GM21717 (cell line): ENCODE results near the gene C1QTNF9.
"Not testable (repeated sequence)": the region's sequence is repeated elsewhere in the genome, so short reads cannot be mapped to it uniquely, and the experiment has no call there.

ENCODE experiments used
- ATAC-seq: cut with Tn5 transposase; IDR thresholded peaks from one replicate; pipeline ENCODE4 v1.9.1; 2021; ENCODE audit warnings: mild to moderate bottlenecking, moderate library complexity; ENCODE audit not compliant: unreplicated experiment

C1QTNF9 gene

DNA sequence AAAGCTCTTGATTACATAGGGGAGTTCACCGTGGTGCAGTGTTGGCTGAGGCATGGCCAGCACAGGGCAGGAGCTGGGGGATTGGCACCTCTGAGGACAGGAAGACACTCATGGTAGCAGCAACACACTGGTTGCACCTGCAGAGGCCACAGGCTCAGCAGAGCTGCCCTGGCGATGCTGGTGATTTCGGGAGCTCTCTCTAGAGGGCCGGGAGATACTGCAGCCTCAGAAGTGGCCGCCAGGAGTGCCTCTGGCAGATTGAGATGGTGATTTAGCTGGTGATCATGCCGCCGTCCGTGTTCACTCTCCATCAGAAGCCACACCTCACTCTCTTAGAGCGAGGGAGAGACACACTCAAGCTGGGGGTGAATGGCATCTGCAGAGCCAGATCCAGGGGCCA is 49.9 kb downstream of the C1QTNF9 start:
- ATAC-seq = not testable (repeated sequence)

DNA sequence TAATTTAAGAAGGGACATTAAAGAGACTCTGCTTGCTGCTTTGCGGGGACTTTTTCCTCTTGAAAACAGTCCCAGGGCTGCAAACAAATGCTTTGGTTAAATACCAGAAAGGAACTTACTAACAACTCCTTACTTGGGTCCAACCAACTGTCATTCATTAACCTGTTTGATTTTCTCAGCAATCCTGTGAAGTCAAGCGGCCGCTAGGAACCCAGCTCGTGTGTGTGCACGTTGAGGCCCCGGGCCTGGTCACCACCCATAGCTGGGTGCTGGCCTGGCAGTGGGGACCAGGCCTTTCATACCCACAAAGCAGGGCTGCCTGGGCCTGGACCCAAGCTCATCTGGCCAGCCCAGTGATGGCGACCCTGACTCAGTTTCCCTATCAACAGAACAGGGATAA is 50.7 kb downstream of the C1QTNF9 start:
- no peak for ATAC-seq

DNA sequence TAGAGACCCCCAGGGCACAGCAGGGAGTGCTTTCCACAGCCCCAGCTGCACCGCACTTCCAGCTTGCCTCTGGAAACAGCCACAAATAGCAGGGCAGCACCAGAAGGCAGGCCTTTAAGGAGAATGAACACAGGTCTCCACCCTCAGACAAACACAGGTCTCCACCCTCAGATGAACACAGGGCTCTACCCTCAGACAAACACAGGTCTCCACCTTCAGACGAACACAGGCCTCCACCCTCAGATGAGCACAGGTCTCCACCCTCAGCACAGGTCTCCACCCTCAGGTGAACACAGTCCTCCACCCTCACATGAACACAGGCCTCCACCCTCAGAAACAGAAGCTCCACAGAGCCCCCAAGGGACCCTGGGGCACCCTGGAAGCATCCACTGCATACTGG is 51.7 kb downstream of the C1QTNF9 start:
- no peak for ATAC-seq

DNA sequence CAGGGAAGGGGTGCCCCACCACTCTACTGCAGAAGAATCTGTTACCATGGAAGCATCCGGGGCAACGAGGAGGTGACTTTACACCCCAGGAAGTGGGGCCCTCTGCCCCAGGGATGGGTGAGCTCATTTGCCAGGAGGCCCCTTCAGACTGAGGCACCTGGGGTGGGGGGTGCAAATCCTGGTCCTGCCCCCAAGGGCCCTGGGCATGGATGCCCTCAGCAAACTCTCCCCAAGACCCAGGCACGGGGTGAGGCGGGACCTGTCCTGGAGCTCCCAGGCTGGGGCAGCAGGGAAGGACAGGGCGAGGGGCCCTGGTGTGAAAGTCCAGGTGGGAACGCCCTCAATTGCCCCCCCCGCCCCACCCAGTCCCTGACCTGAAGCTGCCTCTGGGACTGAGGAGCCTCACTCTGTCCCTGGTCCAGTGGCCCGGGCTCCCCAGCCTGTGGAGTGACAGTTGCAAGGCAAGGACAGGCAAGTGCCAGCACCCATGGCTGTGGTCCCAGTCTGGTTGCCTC is 52.5 kb downstream of the C1QTNF9 start:
- no peak for ATAC-seq

DNA sequence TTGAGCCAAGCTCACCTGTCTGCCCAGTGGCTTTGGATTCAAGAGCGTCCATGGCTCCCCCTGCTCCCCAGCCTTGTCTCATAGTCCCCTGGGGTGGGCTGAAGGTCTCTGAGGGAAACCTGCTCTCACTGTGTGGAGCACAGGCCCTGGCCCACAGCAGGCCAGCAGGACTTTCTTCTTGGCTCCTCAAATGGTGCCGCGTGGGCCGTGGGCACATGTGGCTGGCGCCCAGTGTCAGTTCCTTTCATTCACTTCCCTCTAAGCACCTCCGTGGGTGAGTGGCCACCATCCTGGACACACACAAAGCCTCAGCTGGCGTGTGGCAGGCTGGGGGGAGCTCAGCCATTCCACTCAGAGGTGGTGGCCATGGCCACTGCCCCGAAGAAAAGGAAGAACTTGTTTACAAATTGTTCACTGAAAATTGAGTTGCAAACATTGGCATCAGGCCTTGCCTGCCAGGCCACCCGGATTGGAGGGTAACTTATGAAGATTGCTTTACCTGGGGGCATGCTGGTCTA is 53.1 kb downstream of the C1QTNF9 start:
- ATAC-seq = no peak

DNA sequence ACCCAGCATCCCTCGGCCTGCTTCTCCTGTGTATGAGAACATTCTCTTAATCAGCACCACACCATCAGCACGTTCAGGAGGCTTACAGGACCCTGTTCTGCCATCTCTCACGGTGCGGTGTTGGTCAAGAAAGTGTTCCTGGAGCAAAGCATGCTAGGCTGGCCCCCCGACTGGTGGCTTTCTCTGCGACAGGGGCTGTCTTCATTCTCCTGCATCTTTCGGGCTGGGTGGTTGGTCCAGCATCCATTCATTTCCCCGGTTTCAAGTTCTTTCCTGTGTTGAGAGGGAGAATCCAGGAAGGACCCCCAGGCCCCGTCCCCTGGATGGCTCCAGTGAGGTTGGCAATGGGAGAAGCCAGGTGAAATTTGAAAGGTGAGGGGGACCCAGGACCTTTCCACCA is 55.8 kb downstream of the C1QTNF9 start:
- no peak for ATAC-seq

DNA sequence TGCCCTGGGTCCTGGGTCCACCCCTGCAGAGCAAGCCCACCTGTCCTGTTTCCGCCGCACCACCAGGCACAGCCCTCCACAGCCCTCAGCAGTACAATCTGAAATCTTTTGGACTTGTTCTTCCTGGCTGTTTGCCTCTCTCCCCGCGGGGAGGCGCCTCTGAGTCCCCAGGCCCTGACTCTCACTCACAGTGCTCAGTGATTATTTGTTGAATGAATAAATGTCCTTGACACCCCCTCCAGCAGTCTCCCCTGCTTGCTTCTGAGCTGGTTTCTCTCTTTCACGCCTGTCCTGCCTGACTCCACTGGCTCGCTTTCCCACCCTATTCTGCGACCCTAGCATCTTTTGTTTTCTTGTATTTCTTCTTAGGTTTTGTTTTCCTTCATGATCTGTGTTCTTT is 56.9 kb downstream of the C1QTNF9 start:
- not testable (repeated sequence) for ATAC-seq

DNA sequence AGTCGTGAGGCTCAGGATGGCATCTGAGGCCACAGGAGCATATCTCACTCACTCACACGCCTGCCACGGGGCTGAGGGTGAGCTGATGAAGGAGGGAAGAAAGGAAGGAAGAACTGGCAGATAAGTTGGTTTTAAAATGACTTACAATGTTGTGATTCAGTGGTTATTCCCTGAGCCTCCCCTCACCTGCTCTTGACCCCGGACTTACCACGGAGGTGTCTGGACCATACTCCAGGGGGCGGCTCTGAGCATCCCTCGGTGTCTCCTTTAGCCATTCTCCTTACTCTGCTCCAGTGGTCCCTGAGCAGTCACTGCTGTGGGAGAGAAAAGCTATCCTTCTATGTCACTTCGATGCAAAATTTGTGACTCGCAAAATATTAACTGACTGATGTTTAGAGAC is 61.9 kb downstream of the C1QTNF9 start:
- ATAC-seq = not testable (repeated sequence)
